Measurements from ENCODE around the gene TELO2.

DNA sequence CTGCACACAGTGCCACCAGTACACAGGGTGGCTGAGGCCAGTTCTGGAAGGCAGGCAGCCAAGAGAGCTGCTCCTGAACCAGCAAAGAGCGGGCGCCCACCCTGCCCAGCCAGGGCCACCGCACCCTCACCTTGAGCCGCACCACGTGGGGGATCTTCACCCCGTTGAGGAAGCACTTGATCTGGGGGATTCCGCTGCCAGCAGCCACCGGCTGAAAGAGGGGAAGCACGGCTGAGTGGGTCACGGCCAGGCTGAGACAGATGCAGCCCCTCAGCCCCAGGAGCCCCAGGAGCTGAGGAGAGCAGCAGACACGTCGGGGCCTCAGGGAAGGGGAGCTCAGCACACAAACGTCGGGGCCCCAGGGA is 34.2 kb upstream of the TELO2 start:
- TF ChIP-seq, protein P1, sequence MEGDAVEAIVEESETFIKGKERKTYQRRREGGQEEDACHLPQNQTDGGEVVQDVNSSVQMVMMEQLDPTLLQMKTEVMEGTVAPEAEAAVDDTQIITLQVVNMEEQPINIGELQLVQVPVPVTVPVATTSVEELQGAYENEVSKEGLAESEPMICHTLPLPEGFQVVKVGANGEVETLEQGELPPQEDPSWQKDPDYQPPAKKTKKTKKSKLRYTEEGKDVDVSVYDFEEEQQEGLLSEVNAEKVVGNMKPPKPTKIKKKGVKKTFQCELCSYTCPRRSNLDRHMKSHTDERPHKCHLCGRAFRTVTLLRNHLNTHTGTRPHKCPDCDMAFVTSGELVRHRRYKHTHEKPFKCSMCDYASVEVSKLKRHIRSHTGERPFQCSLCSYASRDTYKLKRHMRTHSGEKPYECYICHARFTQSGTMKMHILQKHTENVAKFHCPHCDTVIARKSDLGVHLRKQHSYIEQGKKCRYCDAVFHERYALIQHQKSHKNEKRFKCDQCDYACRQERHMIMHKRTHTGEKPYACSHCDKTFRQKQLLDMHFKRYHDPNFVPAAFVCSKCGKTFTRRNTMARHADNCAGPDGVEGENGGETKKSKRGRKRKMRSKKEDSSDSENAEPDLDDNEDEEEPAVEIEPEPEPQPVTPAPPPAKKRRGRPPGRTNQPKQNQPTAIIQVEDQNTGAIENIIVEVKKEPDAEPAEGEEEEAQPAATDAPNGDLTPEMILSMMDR (IDR thresholded peaks at IDR 0.05), result no peak
- TF ChIP-seq ZFX (IDR thresholded peaks at IDR 0.05; ENCODE audit: borderline replicate concordance), result no peak
